ENCODE results near the gene DCST2. TPM values are rescaled to one million over a fixed set of nuclear protein-coding genes. Genes with fewer than 3 reads are reported as not detected.
"Not testable (repeated sequence)": the region's sequence is repeated elsewhere in the genome, so short reads cannot be mapped to it uniquely, and the experiment has no call there.

Gene DCST2
- total RNA-seq, 1 donor from 2014 or later = 1.4 TPM

- no peak for ATAC-seq
- DNase-seq (ENCODE audit: low spot score) = no peak
These were observed 49.7 kb downstream of the DCST2 start for GRCh38 chr1:154983776-154984466.

- peak; percentile 98 for DNase-seq (ENCODE audit: low spot score)
- peak; percentile 95 for ATAC-seq
These were observed 50.5 kb downstream of the DCST2 start, which contains the start of gene FLAD1 for GRCh38 chr1:154982897-154983648. Gene FLAD1 (plus strand): TSS chr1:154983344. CDS start chr1:154983695, 351 bp downstream.

- no peak for ATAC-seq
- no peak for DNase-seq (ENCODE audit: low spot score)
These were observed 51.2 kb downstream of the DCST2 start for GRCh38 chr1:154982341-154982740.

DNA sequence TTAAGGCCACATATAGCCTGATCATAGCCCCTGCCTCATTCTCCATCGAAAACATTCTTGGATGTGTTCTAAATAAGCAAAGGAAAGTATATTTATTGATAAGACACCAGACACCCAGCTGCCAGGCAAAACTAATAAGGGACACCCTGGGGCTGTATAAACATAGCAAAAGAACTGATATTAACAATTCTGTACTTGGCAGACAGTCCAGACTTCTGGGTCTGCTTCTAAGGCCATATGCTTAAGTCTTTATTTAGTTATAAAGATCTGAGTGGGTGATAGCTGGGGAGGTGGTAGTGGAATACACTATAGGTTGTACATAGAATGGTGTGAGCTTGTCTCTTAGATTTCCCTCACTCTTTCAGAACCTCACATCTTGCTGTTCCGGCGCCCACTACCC is 55.2 kb downstream of the DCST2 start:
- no peak for ATAC-seq
- DNase-seq (ENCODE audit: low spot score) = no peak

DNA sequence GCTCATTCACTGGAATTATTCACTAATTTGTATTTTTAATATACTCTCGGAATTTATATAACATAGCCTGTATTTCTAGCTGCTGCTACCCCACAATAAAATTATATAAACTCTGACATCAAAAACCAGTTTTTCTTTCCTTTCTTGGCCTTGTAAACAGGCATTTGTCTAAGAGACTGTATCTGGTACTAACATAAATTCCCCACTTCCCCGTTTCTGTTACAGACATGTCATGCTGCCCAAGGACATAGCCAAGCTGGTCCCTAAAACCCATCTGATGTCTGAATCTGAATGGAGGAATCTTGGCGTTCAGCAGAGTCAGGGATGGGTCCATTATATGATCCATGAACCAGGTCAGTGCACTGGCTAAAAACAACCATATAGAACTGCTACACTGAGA is 55.8 kb downstream of the DCST2 start:
- DNase-seq (ENCODE audit: low spot score); ATAC-seq: not testable (repeated sequence)

DNA sequence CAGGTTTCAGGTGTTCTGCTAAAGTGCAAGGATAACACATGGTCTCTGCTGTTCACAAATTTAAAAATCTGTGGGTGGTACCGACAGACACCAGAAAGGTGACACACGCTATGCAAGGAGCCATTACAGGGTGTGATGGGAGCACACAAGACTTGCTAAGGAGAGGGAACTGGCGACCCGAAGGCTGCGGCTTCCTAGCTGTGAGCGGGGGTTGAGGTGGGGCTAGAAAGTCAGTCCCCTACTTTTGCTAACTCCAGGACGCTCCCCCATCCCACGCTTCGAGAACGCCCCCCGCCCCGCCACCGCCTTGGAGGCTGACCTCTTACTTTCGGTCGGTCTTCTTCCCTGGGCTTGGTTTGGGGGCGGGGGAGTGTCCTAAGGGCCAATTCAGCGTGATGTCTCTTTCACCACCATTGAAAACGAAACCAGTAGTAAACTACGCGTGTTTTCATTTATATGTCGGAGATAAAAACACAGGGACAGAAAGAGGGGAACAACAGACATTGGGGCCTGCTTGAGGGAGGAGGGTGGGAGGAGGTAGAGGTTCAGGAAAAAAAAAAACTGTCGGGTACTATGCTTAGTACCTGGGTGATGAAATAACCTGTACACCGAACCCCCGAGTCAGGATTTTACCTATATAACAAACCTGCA is 58.0 kb downstream of the DCST2 start:
- no peak for ATAC-seq
- peak; percentile 68 for DNase-seq (ENCODE audit: low spot score)

DNA sequence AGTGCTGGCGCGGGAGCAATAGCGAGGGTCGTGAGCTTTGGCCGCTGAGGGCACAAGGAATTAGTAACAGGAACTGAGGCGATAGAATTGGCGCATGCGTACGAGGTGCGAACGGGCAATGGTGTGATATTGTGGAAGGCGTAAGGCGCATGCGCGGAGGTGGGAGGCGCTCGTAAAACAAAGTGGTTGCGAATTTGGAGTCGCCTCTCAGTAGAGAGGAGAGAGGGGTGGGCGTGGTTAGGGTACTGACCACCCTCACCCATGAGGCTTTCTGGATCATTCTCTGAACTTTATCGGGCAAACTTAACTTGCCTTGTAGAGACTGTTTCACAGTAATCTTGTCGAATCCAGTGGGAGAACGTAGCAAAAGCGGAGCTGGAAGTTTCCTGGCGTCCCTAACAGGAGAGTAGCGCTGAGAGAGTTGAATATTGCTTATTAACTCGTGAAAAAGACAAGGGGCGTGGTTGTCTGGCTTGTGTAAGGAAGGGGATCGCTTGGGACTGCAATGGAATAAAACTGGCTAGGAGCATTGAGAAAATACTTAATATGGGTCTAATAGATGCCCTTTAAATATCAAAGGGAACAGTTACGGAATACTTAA is 58.7 kb downstream of the DCST2 start:
- ATAC-seq (peak; percentile 50), DNase-seq (ENCODE audit: low spot score) (peak; percentile 96)

DNA sequence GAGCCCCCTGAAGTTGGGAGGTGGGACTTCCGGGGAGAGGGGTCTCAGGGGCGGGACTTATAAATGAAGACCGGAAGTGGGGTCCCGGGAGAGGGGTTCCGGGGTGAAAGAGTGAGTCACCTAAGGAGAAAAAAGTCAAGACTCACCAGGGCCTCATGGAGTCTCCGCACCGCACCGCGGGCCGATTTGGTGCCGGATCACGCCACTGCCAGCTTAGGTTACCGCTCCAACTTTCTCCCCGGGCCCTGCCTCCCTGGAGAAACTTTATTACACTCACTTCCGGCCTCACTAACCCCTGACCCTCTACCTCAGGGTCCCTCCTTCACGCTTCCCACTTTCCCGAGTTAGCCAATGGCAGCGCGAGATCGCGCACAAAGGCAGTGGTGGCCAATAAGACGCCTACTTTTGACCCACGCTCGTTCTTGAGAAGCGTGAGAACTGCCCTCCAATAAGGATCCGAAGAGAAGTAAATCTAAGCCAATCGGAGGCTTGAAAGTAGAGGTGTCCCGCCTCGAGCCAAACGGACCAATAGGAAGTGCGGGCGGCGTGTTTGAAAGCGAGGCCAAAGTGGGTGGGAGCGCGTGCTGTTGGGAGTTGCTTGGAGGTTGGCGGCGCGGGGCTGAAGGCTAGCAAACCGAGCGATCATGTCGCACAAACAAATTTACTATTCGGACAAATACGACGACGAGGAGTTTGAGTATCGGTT is 59.3 kb downstream of the DCST2 start, which contains the start of gene CKS1B:
CKS1B (plus strand) TSS at position 580 of the 706 bp plus-strand sequence; CDS start at position 645, 65 bp downstream.
- DNase-seq (ENCODE audit: low spot score) = peak; percentile 98
- peak; percentile 73 for ATAC-seq

- DNase-seq (ENCODE audit: low spot score) (peak; percentile 99), ATAC-seq (peak; percentile 67)
These were observed 60.1 kb downstream of the DCST2 start for GRCh38 chr1:154973344-154974101.

DNA sequence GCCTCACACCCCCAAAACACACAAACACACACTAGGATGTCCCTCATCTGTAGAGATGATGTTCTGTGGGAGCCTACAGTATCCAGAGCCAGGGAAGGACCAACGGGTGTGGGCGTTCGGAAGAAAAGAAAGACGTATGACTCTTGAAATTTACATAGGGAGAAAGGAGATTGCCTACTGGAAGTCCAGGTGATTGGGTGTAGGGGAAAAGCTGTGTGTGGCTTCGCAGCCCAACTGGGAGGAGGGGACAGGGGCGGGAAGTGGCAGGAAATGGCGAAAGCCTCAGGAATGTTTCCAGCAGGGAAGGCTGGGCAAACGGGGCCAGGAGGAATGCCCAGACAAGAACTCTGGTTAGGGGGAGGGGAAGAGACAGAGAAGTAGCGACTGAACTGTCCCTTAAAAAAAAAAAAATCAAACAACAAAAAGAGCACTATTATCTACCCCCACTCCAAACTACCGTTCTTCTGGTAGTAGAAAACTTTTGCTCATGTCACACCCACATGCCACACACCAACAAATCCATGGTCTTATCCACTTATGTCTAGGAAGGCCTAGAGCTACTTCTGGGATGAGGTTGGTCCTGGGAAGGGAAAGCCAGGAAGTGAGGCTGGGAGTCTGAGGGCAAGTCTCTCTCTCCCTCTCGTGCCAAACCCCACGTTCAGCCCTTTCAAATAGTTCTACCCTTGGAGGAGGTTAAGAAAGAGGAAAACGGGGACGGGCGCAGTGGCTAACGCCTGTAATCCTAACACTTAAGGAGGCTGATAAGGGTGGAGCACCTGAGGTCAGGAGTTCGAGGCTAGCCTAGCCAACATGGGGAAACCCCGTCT is 60.9 kb downstream of the DCST2 start:
- DNase-seq (ENCODE audit: low spot score) = peak; percentile 90
- ATAC-seq = peak; percentile 45

GRCh38 chr1:154972213-154972516 is 61.4 kb downstream of the DCST2 start:
- no peak for DNase-seq (ENCODE audit: low spot score)
- ATAC-seq = no peak

DNA sequence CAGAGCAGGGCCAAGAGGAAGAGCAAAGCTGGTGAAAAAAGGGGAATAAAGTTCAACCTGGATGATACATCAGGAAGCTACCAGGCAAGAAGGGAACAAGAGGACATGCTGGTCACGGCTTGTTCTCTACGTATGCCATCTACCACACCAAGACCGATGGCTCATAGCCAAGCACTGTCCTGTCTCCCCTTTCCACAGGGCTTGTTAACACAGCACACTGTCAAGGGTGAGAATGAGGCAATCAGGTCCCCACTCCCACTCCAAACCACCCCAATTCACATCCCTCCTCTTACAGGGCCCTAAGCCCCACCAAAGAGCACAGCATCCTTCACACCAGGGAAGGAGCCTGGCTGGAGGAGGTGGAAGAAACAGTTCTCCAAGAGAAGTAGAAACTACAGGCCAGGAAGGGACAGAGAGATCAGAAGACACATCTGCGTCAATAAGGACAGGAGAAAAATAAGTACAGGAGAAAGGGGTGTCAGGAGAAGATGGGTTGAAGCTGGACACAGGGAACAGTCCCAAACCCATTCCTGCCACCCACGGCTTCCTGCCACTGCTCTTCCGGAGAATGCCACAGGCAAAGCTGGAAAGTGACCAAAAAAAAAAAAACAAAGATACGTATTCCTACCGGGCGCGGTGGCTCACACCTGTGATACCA is 62.1 kb downstream of the DCST2 start:
- ATAC-seq (no peak), DNase-seq (ENCODE audit: low spot score) (no peak)

DNA sequence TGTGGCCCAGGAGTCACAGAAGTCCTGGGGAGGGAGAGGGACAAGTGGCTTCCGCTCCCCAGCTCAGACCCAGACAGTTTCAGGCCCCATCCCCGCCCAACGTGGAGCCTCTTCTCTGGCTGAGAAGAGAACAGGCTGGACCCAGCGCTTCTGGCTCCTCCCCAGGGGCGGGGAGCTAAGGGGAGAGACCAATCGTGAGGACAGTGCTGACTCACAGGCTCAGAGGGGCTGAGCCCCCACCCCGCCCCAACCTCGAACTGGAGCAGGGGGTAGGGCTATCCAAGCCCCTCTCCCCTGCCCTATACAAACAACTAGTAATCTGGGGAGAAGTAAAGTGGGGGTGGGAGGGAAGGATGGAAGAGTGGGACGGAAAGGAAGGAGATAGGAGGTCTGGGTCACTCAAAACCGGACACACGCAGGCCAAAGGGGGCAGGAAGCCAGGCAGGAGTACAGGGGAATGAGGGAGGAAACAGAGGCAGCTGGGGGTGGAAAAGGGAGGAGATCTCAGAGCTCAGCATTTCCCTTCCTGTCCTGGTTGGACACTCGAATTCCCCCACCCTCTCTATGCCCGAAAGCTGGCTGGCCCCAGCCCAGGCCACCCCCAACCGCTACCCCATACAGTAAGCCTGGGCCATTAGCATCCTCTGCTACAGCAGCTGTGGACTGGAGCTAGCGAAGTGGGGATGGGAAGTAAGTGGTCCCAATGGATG is 62.8 kb downstream of the DCST2 start, which contains the start of gene SHC1:
SHC1 (minus strand) TSS at position 117 of the 710 bp plus-strand sequence. CDS start 221 bp downstream, outside the sequence.
- peak; percentile 37 for ATAC-seq

GRCh38 chr1:154969860-154970452 is 63.6 kb downstream of the DCST2 start:
- DNase-seq (ENCODE audit: low spot score) (no peak), ATAC-seq (no peak)

More for the DNA sequence above, 62.8 kb downstream of the DCST2 start, which contains the start of gene SHC1:
- DNase-seq (ENCODE audit: low spot score) = peak; percentile 87

DNA sequence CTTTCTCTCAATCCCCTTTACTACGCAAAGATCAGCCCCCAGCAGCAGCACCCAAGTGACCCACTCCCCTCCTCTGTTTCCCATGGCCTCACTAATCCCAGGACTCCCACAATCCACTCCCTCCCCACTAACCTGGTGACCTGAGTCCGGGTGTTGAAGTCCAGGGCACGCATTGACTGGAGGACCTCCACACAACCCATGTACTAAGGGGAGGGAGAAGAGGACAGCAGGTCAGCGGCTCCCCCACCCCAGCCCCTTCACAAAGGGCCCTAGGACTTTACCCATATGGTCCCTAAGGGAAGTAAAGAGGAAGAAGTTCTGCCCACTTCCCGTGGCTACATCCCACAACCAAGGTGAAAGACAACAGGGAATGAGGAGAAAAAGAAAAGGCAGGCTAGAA is 64.3 kb downstream of the DCST2 start:
- DNase-seq (ENCODE audit: low spot score) (no peak), ATAC-seq (no peak)

DNA sequence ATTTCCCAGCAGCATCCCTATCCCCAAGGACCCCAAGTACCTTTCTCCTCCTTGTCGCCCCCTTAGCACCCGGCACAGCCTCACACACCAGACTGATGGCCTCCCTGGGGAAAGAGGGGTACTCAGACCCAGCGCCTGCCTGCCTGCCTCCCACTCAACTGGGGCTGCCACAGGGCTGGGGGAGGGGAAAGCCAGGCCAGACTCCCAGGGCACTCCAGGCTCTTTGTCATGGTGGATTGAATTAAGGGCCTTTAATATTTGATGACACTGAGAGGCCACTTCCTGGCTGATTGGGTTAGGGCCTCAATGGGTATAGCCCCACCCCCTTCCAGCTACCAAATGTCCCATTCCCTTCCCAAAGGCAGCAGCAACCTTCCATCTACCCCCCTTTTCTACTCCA is 64.8 kb downstream of the DCST2 start:
- DNase-seq (ENCODE audit: low spot score) (no peak), ATAC-seq (no peak)
